Activated CD8-positive, alpha-beta T cell treated with anti-CD3 and anti-CD28 coated beads, Interleukin-2, amount 10 ng/mL, durations not matched to agents 7 days and 5 days (primary cell): ENCODE results near the gene MRPL27. TPM values are rescaled to one million over a fixed set of nuclear protein-coding genes. Genes with fewer than 3 reads are reported as not detected.

Experiments
- ATAC-seq: fragments of 150-1000 bp; cut with Tn5 transposase; one replicate; pipeline ENCODE4 v1.10.0; 2021; ENCODE audit warnings: moderate library complexity
- CTCF ChIA-PET: fragments of 350-600 bp; sonication (Branson Sonifier 250); formaldehyde crosslinking; loops from one replicate; lab custom pipeline; 2021; ENCODE audit warnings: antibody characterized with exemption; lab: Charles Lee
- POLR2A ChIA-PET: fragments of 350-600 bp; sonication (Branson Sonifier 250); formaldehyde crosslinking; loops from one replicate; lab custom pipeline; 2021; ENCODE audit warnings: antibody characterized with exemption; lab: Charles Lee
- DNase-seq: peaks from one replicate; pipeline ENCODE4 v3.0.0-alpha.2; 2020
- H3K27ac Mint-ChIP-seq: one replicate; pipeline ENCODE4 v1.8.0; 2021; ENCODE audit warnings: mild to moderate bottlenecking, mixed read lengths
- H3K27me3 Mint-ChIP-seq: one replicate; pipeline ENCODE4 v1.8.0; 2021; ENCODE audit warnings: low read depth, mixed read lengths
- H3K36me3 Mint-ChIP-seq: one replicate; pipeline ENCODE4 v1.8.0; 2021; ENCODE audit warnings: low read depth, mixed read lengths
- H3K4me1 Mint-ChIP-seq: one replicate; pipeline ENCODE4 v1.8.0; 2021; ENCODE audit warnings: low read depth, mixed read lengths
- H3K4me3 Mint-ChIP-seq: one replicate; pipeline ENCODE4 v1.8.0; 2021; ENCODE audit warnings: mild to moderate bottlenecking, mixed read lengths
- H3K9me3 Mint-ChIP-seq: one replicate; pipeline ENCODE4 v1.8.0; 2022; ENCODE audit warnings: mixed read lengths; ENCODE audit not compliant: insufficient read depth
- total RNA-seq, 2 experiments: library from RNA; stranded (reverse); gene quantifications; one replicate each; pipeline ENCODE4 v1.2.3, GENCODE V29; 2021

MRPL27 gene
- total RNA-seq, 2 experiments from 2014 or later = 81.0 to 85.4 TPM

GRCh38 chr17:50328363-50329325, 44.3 kb downstream of the MRPL27 start:
- ATAC-seq (no peak), DNase-seq (no peak)
- POLR2A ChIA-PET = no interaction called here
- H3K36me3 Mint-ChIP-seq = no peaks in the 10 kb centered on the region
- peaks cover 7% of the 10 kb centered on the region for H3K4me1 Mint-ChIP-seq
- H3K27me3 Mint-ChIP-seq = peaks cover 2% of the 10 kb centered on the region
- CTCF ChIA-PET = no interaction called here
- no peaks in the 10 kb centered on the region for H3K9me3 Mint-ChIP-seq
- no peak overlapping the region for H3K27ac Mint-ChIP-seq
- H3K4me3 Mint-ChIP-seq = no peak overlapping the region

- no peak overlapping the region for H3K27ac Mint-ChIP-seq
- CTCF ChIA-PET = no interaction called here
- H3K4me3 Mint-ChIP-seq = no peak overlapping the region
- DNase-seq (no peak), ATAC-seq (no peak)
- H3K4me1 Mint-ChIP-seq = no peaks in the 10 kb centered on the region
- H3K27me3 Mint-ChIP-seq = no peaks in the 10 kb centered on the region
- H3K9me3 Mint-ChIP-seq = no peaks in the 10 kb centered on the region
- POLR2A ChIA-PET = no interaction called here
- H3K36me3 Mint-ChIP-seq = no peaks in the 10 kb centered on the region
Observed at GRCh38 chr17:50326831-50327364, 46.1 kb downstream of the MRPL27 start.

GRCh38 chr17:50325906-50326305, 47.1 kb downstream of the MRPL27 start:
- ChIA-PET CTCF (no interaction called here), POLR2A (no interaction called here)
- no peaks in the 10 kb centered on the region for H3K9me3 Mint-ChIP-seq

GRCh38 chr17:50323060-50323459, 49.9 kb downstream of the MRPL27 start:
- POLR2A ChIA-PET = no interaction called here
- no peak overlapping the region for H3K4me3 Mint-ChIP-seq
- no peak for ATAC-seq
- CTCF ChIA-PET = interaction anchor here (0.6 kb wide), 1 partner anchor 10 kb away, joined by 3 read pairs; no protein-coding TSS in a partner anchor
- no peaks in the 10 kb centered on the region for H3K36me3 Mint-ChIP-seq
- DNase-seq = no peak
- H3K27me3 Mint-ChIP-seq = no peaks in the 10 kb centered on the region
- H3K9me3 Mint-ChIP-seq = no peaks in the 10 kb centered on the region
- no peaks in the 10 kb centered on the region for H3K4me1 Mint-ChIP-seq
- H3K27ac Mint-ChIP-seq = no peak overlapping the region

More at GRCh38 chr17:50325906-50326305, 47.1 kb downstream of the MRPL27 start:
- H3K4me1 Mint-ChIP-seq = no peaks in the 10 kb centered on the region
- H3K4me3 Mint-ChIP-seq = no peak overlapping the region
- H3K27me3 Mint-ChIP-seq = no peaks in the 10 kb centered on the region
- ATAC-seq (no peak), DNase-seq (no peak)
- no peak overlapping the region for H3K27ac Mint-ChIP-seq
- no peaks in the 10 kb centered on the region for H3K36me3 Mint-ChIP-seq

- DNase-seq = no peak
Observed at GRCh38 chr17:50322271-50322670, 50.7 kb downstream of the MRPL27 start.

GRCh38 chr17:50319306-50320004, 53.5 kb downstream of the MRPL27 start:
- POLR2A ChIA-PET = no interaction called here
- ATAC-seq = no peak
- Mint-ChIP-seq H3K4me1 (no peaks in the 10 kb centered on the region), H3K4me3 (no peak overlapping the region), H3K27me3 (peaks cover 3% of the 10 kb centered on the region), H3K9me3 (no peaks in the 10 kb centered on the region), H3K27ac (no peak overlapping the region), H3K36me3 (no peaks in the 10 kb centered on the region)
- CTCF ChIA-PET = interaction anchor here (1.2 to 1.3 kb wide), 2 partner anchors 22 to 150 kb away, joined by 3 to 5 read pairs; no protein-coding TSS in a partner anchor
- DNase-seq = no peak

More at GRCh38 chr17:50322271-50322670, 50.7 kb downstream of the MRPL27 start:
- Mint-ChIP-seq H3K4me1 (no peaks in the 10 kb centered on the region), H3K4me3 (no peak overlapping the region), H3K27ac (no peak overlapping the region), H3K27me3 (no peaks in the 10 kb centered on the region), H3K36me3 (no peaks in the 10 kb centered on the region), H3K9me3 (no peaks in the 10 kb centered on the region)
- ATAC-seq = no peak
- ChIA-PET POLR2A (no interaction called here), CTCF (no interaction called here)

- Mint-ChIP-seq H3K27me3 (peaks cover 3% of the 10 kb centered on the region), H3K4me3 (no peak overlapping the region), H3K4me1 (no peaks in the 10 kb centered on the region), H3K36me3 (no peaks in the 10 kb centered on the region), H3K9me3 (no peaks in the 10 kb centered on the region), H3K27ac (no peak overlapping the region)
- ChIA-PET POLR2A (no interaction called here), CTCF (interaction anchor here (3.0 kb wide), 1 partner anchor 118 kb away, joined by 15 read pairs; the partner anchor contains the start of gene COL1A1)
- ATAC-seq = no peak
- DNase-seq = no peak
Observed at GRCh38 chr17:50318501-50319285, 54.3 kb downstream of the MRPL27 start.

Other genes starting within 250 kb of the MRPL27 start
- under 1 TPM; 0.50 to 0.55 TPM for gene SAMD14, start 243.0 kb downstream of the MRPL27 start, total RNA-seq
- gene PPP1R9B, start 222.5 kb downstream of the MRPL27 start, total RNA-seq = 100 to 1,000 TPM; 113 to 115 TPM
- not detected for gene SGCA, start 207.2 kb downstream of the MRPL27 start, total RNA-seq
- gene COL1A1, start 171.6 kb downstream of the MRPL27 start, total RNA-seq = under 1 TPM; 0.18 to 0.26 TPM
- not detected for gene TMEM92, start 98.7 kb downstream of the MRPL27 start, total RNA-seq
- gene XYLT2, start 27.1 kb downstream of the MRPL27 start, total RNA-seq = 10 to 100 TPM; 24.7 to 26.0 TPM
- 10 to 100 TPM; 23.5 to 27.8 TPM for gene EME1, start within 50 bp of the MRPL27 start, total RNA-seq
- gene LRRC59, start 24.3 kb upstream of the MRPL27 start, total RNA-seq = 10 to 100 TPM; 77.7 to 77.9 TPM
- gene ACSF2, start 53.0 kb upstream of the MRPL27 start, total RNA-seq = 10 to 100 TPM; 33.1 to 33.4 TPM
- gene CHAD, start 95.7 kb upstream of the MRPL27 start, total RNA-seq = not detected
- gene RSAD1, start 105.7 kb upstream of the MRPL27 start, total RNA-seq = 10 to 100 TPM; 26.6 to 28.4 TPM
- gene MYCBPAP, start 135.3 kb upstream of the MRPL27 start, total RNA-seq = 1 to 10 TPM; 7.7 to 9.3 TPM
- not detected for gene EPN3, start 159.6 kb upstream of the MRPL27 start, total RNA-seq
- 10 to 100 TPM; 23.9 to 27.3 TPM for gene SPATA20, start 174.0 kb upstream of the MRPL27 start, total RNA-seq
- gene CACNA1G, start 187.5 kb upstream of the MRPL27 start, total RNA-seq = not detected